Neuronal stem cell (in vitro differentiated cells): Measurements from ENCODE around the gene YIPF1.

Experiments used
- DNase-seq: peaks from one replicate; pipeline ENCODE4 v3.0.0-alpha.2; 2013; ENCODE audit warnings: low spot score
- H2AFZ ChIP-seq: one replicate; pipeline ENCODE4 v1.6.1; 2013; ENCODE audit warnings: mild to moderate bottlenecking, low read length, inconsistent platforms
- H2AK5ac ChIP-seq: 2 replicates; pipeline ENCODE4 v1.6.1; 2013; ENCODE audit warnings: low read depth, mild to moderate bottlenecking, inconsistent platforms, low read length, moderate library complexity, mixed read lengths
- H2BK120ac ChIP-seq: 2 replicates; pipeline ENCODE4 v1.6.1; 2013; ENCODE audit warnings: low read depth, mild to moderate bottlenecking, inconsistent platforms, low read length, moderate library complexity, mixed read lengths
- H2BK12ac ChIP-seq: one replicate; pipeline ENCODE4 v1.6.1; 2013; ENCODE audit warnings: low read length, inconsistent platforms
- H2BK15ac ChIP-seq: 2 replicates; pipeline ENCODE4 v1.6.1; 2013; ENCODE audit warnings: mild to moderate bottlenecking, low read length, inconsistent platforms, mixed read lengths
- H2BK5ac ChIP-seq: one replicate; pipeline ENCODE4 v1.6.1; 2013; ENCODE audit warnings: inconsistent platforms, mild to moderate bottlenecking, low read length, moderate library complexity
- H3K14ac ChIP-seq: one replicate; pipeline ENCODE4 v1.6.1; 2013; ENCODE audit warnings: low read length, inconsistent platforms
- H3K18ac ChIP-seq: 2 replicates; pipeline ENCODE4 v1.6.1; 2013; ENCODE audit warnings: low read length, inconsistent platforms
- H3K23ac ChIP-seq: 2 replicates; pipeline ENCODE4 v1.6.1; 2013; ENCODE audit warnings: low read depth, mild to moderate bottlenecking, mixed read lengths, low read length, inconsistent platforms; ENCODE audit not compliant: poor library complexity
- H3K27ac ChIP-seq: replicated peaks from 3 replicates; pipeline ENCODE4 v1.5.1; 2013; ENCODE audit warnings: low read length, inconsistent platforms
- H3K27me3 ChIP-seq, 3 experiments: 2 replicates each; pipeline ENCODE4 v1.6.1; 2013; ENCODE audit warnings: low read length in 3 of 3, mild to moderate bottlenecking in 2 of 3, inconsistent platforms in 1 of 3, low read depth in 1 of 3, mixed read lengths in 1 of 3, moderate library complexity in 1 of 3; ENCODE audit not compliant: control insufficient read depth in 3 of 3, insufficient read depth in 3 of 3
- H3K36me3 ChIP-seq, 2 donors: replicated peaks in 1 of 2; 2 replicates each; pipeline ENCODE4 v1.6.1; 2013; ENCODE audit warnings: low read length in 2 of 2; ENCODE audit not compliant: control insufficient read depth in 2 of 2, insufficient read depth in 2 of 2
- H3K4ac ChIP-seq: 2 replicates; pipeline ENCODE4 v1.6.1; 2013; ENCODE audit warnings: inconsistent platforms, mild to moderate bottlenecking, low read length, moderate library complexity
- H3K4me1 ChIP-seq, 2 donors: 1 replicate in 1 of 2; 2 replicates in 1 of 2; pipeline ENCODE4 v1.6.1; 2013; ENCODE audit warnings: low read length in 2 of 2, low read depth in 1 of 2; ENCODE audit not compliant: control insufficient read depth in 2 of 2, insufficient read depth in 1 of 2
- H3K4me2 ChIP-seq: one replicate; pipeline ENCODE4 v1.6.1; 2013; ENCODE audit warnings: mild to moderate bottlenecking, low read length, inconsistent platforms; ENCODE audit not compliant: insufficient read depth, poor library complexity, severe bottlenecking
- H3K4me3 ChIP-seq, 2 donors: 2 replicates each; pipeline ENCODE4 v1.5.1; 2013; ENCODE audit warnings: low read length in 2 of 2, mild to moderate bottlenecking in 2 of 2, inconsistent platforms in 1 of 2, moderate library complexity in 1 of 2
- H3K79me1 ChIP-seq: one replicate; pipeline ENCODE4 v1.6.1; 2013; ENCODE audit warnings: low read depth, mild to moderate bottlenecking, inconsistent platforms, low read length, moderate library complexity
- H3K9ac ChIP-seq: one replicate; pipeline ENCODE4 v1.6.1; 2013; ENCODE audit warnings: mild to moderate bottlenecking, low read depth, low read length, inconsistent platforms; ENCODE audit not compliant: poor library complexity
- H3K9me3 ChIP-seq, 2 donors: replicated peaks in 1 of 2; 2 replicates each; pipeline versions ENCODE3 to v1.6.1; 2013; ENCODE audit warnings: low read length in 2 of 2, mild to moderate bottlenecking in 2 of 2, inconsistent platforms in 1 of 2, low read depth in 1 of 2, mixed read lengths in 1 of 2, moderate library complexity in 1 of 2; ENCODE audit not compliant: control insufficient read depth in 2 of 2, insufficient read depth in 1 of 2
- H4K8ac ChIP-seq: one replicate; pipeline ENCODE4 v1.6.1; 2013; ENCODE audit warnings: low read depth, mild to moderate bottlenecking, inconsistent platforms, low read length, moderate library complexity
- H4K91ac ChIP-seq: one replicate; pipeline ENCODE4 v1.6.1; 2013; ENCODE audit warnings: low read length, low read depth, mild to moderate bottlenecking, inconsistent platforms; ENCODE audit not compliant: poor library complexity
- WGBS, 2 donors: extraction: QIAGEN DNeasy Blood & Tissue Kit; methylation state at CpG; one replicate each; pipeline ENCODE4 v1.1.7; 2013; ENCODE audit warnings: missing lambda C conversion rate in 2 of 2, mixed read lengths in 1 of 2; ENCODE audit not compliant: insufficient read length in 2 of 2, insufficient replicate concordance in 1 of 2; ENCODE audit errors: extremely low coverage in 2 of 2; 5-methylcytosine and 5-hydroxymethylcytosine counted together

YIPF1 gene

GRCh38 chr1:53871773-53872484 is 17.7 kb downstream of the YIPF1 start:
- no peaks in the 10 kb centered on the region for H3K27me3 ChIP-seq
- H4K8ac ChIP-seq, result no peak overlapping the region
- no peaks in the 10 kb centered on the region for H3K4me1 ChIP-seq
- no peak overlapping the region for H2BK15ac ChIP-seq
- H2AK5ac ChIP-seq, result no peak overlapping the region
- no peak overlapping the region for H2BK12ac ChIP-seq
- H3K9me3 ChIP-seq, result no peaks in the 10 kb centered on the region
- no peak overlapping the region for H3K4ac ChIP-seq
- no peaks in the 10 kb centered on the region for H3K79me1 ChIP-seq
- no peak overlapping the region for H3K4me3 ChIP-seq
- peaks cover 14 to 75% of the 10 kb centered on the region in 2 donors for H3K36me3 ChIP-seq
- no peak for DNase-seq
- no peak overlapping the region for H3K23ac ChIP-seq
- no peak overlapping the region for H2AFZ ChIP-seq
- H3K27ac ChIP-seq, result no peak overlapping the region
- no peak overlapping the region for H3K9ac ChIP-seq
- no peak overlapping the region for H2BK120ac ChIP-seq
- no CpG with 5 or more reads among the region's 5 CpGs for WGBS, 2 donors
- no peak overlapping the region for H3K4me2 ChIP-seq
- H3K18ac ChIP-seq, result no peak overlapping the region
- no peak overlapping the region for H2BK5ac ChIP-seq
- H4K91ac ChIP-seq, result no peak overlapping the region
- H3K14ac ChIP-seq, result no peak overlapping the region

- no peak overlapping the region for H2BK12ac ChIP-seq
- no peaks in the 10 kb centered on the region for H3K79me1 ChIP-seq
- H3K4me2 ChIP-seq, result no peak overlapping the region
- no peak overlapping the region for H4K8ac ChIP-seq
- H3K4me1 ChIP-seq, result no peaks in the 10 kb centered on the region
- no peak overlapping the region for H3K23ac ChIP-seq
- no peak overlapping the region for H2AFZ ChIP-seq
- no peak overlapping the region for H2BK15ac ChIP-seq
- no peaks in the 10 kb centered on the region for H3K27me3 ChIP-seq
- H3K27ac ChIP-seq, result no peak overlapping the region
- H2BK120ac ChIP-seq, result no peak overlapping the region
- DNase-seq, result no peak
- H3K14ac ChIP-seq, result no peak overlapping the region
- H3K4ac ChIP-seq, result no peak overlapping the region
- H3K9me3 ChIP-seq, result no peaks in the 10 kb centered on the region
- H3K4me3 ChIP-seq, result no peak overlapping the region
- no peak overlapping the region for H3K18ac ChIP-seq
- H2AK5ac ChIP-seq, result no peak overlapping the region
- no peak overlapping the region for H3K9ac ChIP-seq
- H2BK5ac ChIP-seq, result no peak overlapping the region
- H3K36me3 ChIP-seq, result peaks cover 16 to 75% of the 10 kb centered on the region in 2 donors
- no peak overlapping the region for H4K91ac ChIP-seq
- no CpG with 5 or more reads among the region's 4 CpGs for WGBS, 2 donors
These were observed 18.4 kb downstream of the YIPF1 start for GRCh38 chr1:53871221-53871620.

DNA sequence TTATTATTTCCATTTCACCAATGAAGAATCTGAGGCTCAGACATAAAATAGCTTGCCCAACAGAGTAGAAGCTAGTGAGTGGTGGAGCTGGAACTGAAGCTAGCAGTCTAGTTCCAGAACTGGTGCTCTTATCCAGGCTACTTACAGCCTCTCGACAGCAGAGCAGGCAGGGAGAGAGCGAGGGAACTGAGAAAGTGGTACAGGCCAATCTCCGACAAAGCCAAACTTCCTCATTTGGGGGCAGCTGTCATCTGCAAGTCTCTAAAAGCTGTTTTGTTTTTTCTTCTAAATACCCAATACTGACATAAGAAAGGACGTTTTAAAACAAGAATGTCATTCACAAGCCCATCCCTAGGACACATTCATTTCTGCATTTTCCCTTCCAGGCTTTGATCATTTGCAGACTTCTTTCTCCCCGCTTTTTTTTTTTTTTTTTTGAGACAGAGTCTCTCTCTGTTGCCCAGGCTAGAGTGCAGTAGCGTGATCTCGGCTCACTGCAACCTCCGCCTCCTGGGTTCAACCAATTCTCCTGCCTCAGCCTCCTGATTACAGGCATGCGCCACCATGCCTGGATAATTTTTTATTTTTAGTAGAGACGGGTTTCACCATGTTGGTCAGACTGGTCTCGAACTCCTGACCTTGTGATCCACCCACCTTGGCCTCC is 20.0 kb downstream of the YIPF1 start:
- no peak overlapping the region for H3K18ac ChIP-seq
- no peak overlapping the region for H4K8ac ChIP-seq
- no peak overlapping the region for H2AK5ac ChIP-seq
- no peak overlapping the region for H2BK5ac ChIP-seq
- WGBS, 2 donors, result no CpG with 5 or more reads among the region's 11 CpGs
- no peak overlapping the region for H2AFZ ChIP-seq
- H3K4me2 ChIP-seq, result no peak overlapping the region
- DNase-seq, result no peak
- no peak overlapping the region for H2BK120ac ChIP-seq
- no peak overlapping the region for H3K9ac ChIP-seq
- H3K27me3 ChIP-seq, result no peaks in the 10 kb centered on the region
- H3K9me3 ChIP-seq, result no peaks in the 10 kb centered on the region
- no peak overlapping the region for H4K91ac ChIP-seq
- no peak overlapping the region for H2BK15ac ChIP-seq
- H3K4me3 ChIP-seq, result no peak overlapping the region
- no peak overlapping the region for H3K14ac ChIP-seq
- H3K4me1 ChIP-seq, result no peaks in the 10 kb centered on the region
- no peak overlapping the region for H2BK12ac ChIP-seq
- no peak overlapping the region for H3K4ac ChIP-seq
- no peak overlapping the region for H3K23ac ChIP-seq
- no peak overlapping the region for H3K27ac ChIP-seq
- peaks cover 13 to 64% of the 10 kb centered on the region in 2 donors for H3K36me3 ChIP-seq
- no peaks in the 10 kb centered on the region for H3K79me1 ChIP-seq

DNA sequence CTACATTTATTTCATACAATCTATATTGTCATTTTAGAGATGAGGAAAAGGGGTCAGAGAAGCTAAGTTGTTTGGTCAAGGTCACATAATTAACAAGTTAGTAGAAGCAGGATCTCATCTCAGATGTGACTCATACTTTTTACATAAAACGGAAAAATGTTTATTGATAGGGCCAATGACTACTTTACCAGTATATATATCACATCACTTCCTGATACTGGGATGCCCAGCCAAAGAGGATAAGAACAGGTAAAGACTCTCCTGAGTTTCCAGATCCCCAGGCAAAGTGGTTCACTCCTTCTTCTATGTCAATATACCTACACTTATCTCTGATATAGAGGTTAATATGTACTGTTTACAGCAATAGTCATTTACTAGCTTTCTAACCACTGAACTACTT is 21.0 kb downstream of the YIPF1 start:
- Histone ChIP-seq H3K4me2 (no peak overlapping the region), H2BK120ac (no peak overlapping the region), H3K23ac (no peak overlapping the region), H2BK5ac (no peak overlapping the region), H3K79me1 (no peaks in the 10 kb centered on the region), H2BK15ac (no peak overlapping the region), H3K9me3 (no peaks in the 10 kb centered on the region), H2AFZ (no peak overlapping the region), H2AK5ac (no peak overlapping the region), H3K4me3 (no peak overlapping the region), H4K91ac (no peak overlapping the region), H3K18ac (no peak overlapping the region), H3K27me3 (no peaks in the 10 kb centered on the region), H3K4ac (no peak overlapping the region), H2BK12ac (no peak overlapping the region), H3K9ac (no peak overlapping the region), H3K36me3 (peaks cover 11 to 59% of the 10 kb centered on the region in 2 donors), H3K27ac (no peak overlapping the region), H3K4me1 (no peaks in the 10 kb centered on the region), H4K8ac (no peak overlapping the region), H3K14ac (no peak overlapping the region)
- WGBS, 2 donors, result no CpG with 5 or more reads among the region's 1 CpG
- DNase-seq, result no peak
